Vagina (tissue), 2 donors: Measurements from ENCODE around the gene C10orf90. TPM values are rescaled to one million over a fixed set of nuclear protein-coding genes. Genes with fewer than 3 reads are reported as not detected.

Source experiments
- DNase-seq, 2 donors: peaks; one replicate each; pipeline ENCODE4 v3.0.0-alpha.2; 2017; ENCODE audit errors: extremely low spot score in 2 of 2
- H3K27ac ChIP-seq: fragments of 200-600 bp; sonication (generic); one replicate; pipeline ENCODE4 v1.5.1; 2019
- H3K27me3 ChIP-seq: fragments of 200-600 bp; sonication (generic); one replicate; pipeline ENCODE4 v1.5.1; 2019
- H3K36me3 ChIP-seq, 2 donors: fragments of 200-600 bp; sonication (generic); one replicate each; pipeline ENCODE4 v1.5.1; 2017 to 2019
- H3K4me1 ChIP-seq: fragments of 200-600 bp; sonication (generic); one replicate; pipeline ENCODE4 v1.5.1; 2019
- H3K4me3 ChIP-seq, 2 donors: fragments of 200-600 bp; sonication (generic); 1 replicate in 1 of 2; 2 replicates in 1 of 2; pipeline ENCODE4 v1.5.1; 2016 to 2019
- H3K9me3 ChIP-seq: fragments of 200-600 bp; sonication (generic); one replicate; pipeline ENCODE4 v1.5.1; 2019
- POLR2A ChIP-seq, 2 donors: fragments of 450-650 bp; IDR thresholded peaks; one replicate each; pipeline ENCODE4 v1.6.1; 2017; ENCODE audit warnings: antibody characterized with exemption in 2 of 2, mild to moderate bottlenecking in 2 of 2, moderate library complexity in 2 of 2
- POLR2AphosphoS5 ChIP-seq, 2 donors: sonication (generic); formaldehyde crosslinking; IDR thresholded peaks; one replicate each; pipeline ENCODE4 v1.9.0; 2017; ENCODE audit warnings: antibody characterized with exemption in 2 of 2, mild to moderate bottlenecking in 2 of 2, low read depth in 1 of 2; ENCODE audit not compliant: insufficient read depth in 1 of 2
- intact Hi-C: fragments of 100-400 bp; cut with DNase I; formaldehyde crosslinking; loops from one replicate; pipeline ENCODE4 v1.15.1; 2023
- total RNA-seq: library from RNA; depleted of rRNA; stranded (reverse); fragments of >200 nt; gene quantifications from one replicate; pipeline ENCODE4 v1.2.3, GENCODE V29; 2016
- TF ChIP-seq, protein P1 (sequence below), 3 experiments: fragments of 450-650 bp in 2 of 3; fragments of 200-600 bp in 1 of 3; sonication (generic) in 1 of 3; IDR thresholded peaks; one replicate each; pipeline ENCODE4 v1.5.1; 2017 to 2019; ENCODE audit warnings: antibody characterized with exemption in 3 of 3, mild to moderate bottlenecking in 2 of 3, moderate library complexity in 2 of 3

C10orf90 gene
- total RNA-seq, 1 donor from 2014 or later: not detected

DNA sequence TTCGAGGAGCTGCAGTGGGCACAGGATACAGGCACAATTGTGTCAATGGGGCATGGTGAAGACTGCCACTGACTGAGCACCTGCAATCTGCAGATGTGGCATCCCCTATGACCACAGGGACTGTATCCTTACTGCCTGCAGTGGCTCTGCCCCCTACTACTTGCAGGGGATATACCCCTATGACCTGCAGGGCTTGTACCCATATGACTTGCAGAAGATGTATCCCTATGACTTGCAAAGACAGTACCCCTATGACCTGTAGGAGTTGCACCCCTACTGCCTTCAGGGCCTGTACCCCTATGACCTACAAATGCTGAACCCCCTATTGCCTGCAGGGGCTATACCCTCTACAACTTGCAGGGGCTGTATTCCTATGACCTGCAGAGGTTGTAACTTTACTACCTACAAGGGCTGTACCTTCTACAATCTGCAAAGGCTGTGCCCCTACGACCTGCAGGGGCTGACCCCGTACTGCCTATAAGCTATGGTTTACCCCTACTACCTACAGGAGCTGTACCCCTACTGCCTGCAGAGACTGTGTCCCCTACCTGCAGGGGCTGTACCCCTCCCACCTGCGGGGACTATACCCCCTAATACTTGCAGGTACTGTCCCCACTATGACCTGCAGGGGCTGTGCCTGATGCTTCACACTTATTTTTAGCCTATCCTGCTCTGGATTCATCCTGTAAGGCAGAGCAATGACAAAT lies 216.3 kb downstream of the C10orf90 start:
- intact Hi-C loops: no loop called here
- Histone ChIP-seq H3K4me3 (no peak overlapping the region), H3K27me3 (no peaks in the 10 kb centered on the region), H3K36me3 (no peaks in the 10 kb centered on the region), H3K4me1 (peaks cover 19% of the 10 kb centered on the region), H3K27ac (no peak overlapping the region), H3K9me3 (no peaks in the 10 kb centered on the region)
- TF ChIP-seq POLR2AphosphoS5 (IDR thresholded peaks at IDR 0.05; ENCODE audit: insufficient read depth in 1 of 2, low read depth in 1 of 2) (no peak), POLR2A (IDR thresholded peaks at IDR 0.05) (no peak)
- TF ChIP-seq, protein P1, sequence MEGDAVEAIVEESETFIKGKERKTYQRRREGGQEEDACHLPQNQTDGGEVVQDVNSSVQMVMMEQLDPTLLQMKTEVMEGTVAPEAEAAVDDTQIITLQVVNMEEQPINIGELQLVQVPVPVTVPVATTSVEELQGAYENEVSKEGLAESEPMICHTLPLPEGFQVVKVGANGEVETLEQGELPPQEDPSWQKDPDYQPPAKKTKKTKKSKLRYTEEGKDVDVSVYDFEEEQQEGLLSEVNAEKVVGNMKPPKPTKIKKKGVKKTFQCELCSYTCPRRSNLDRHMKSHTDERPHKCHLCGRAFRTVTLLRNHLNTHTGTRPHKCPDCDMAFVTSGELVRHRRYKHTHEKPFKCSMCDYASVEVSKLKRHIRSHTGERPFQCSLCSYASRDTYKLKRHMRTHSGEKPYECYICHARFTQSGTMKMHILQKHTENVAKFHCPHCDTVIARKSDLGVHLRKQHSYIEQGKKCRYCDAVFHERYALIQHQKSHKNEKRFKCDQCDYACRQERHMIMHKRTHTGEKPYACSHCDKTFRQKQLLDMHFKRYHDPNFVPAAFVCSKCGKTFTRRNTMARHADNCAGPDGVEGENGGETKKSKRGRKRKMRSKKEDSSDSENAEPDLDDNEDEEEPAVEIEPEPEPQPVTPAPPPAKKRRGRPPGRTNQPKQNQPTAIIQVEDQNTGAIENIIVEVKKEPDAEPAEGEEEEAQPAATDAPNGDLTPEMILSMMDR (IDR thresholded peaks at IDR 0.05): no peak
- peak; percentile 70 to 71 for DNase-seq

DNA sequence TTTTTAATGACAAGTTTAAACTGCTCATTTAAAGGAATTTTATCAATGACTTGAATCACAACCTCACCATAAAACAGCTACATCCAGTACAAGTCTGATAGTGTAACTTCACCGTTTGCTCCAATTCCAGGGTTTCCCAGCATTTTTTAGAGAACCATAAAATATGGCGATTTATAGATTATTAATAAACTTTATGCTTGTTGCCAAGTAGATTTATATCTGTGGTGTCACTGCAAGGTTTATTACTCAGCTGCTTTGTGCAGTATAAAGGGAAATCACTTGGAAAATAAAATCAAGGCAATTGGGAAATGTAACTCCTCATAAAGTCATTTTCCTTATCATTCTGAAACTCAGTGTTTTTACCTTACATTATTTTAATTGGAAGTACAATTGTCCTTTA lies 218.2 kb downstream of the C10orf90 start:
- intact Hi-C loops: no loop called here
- H3K36me3 ChIP-seq: no peaks in the 10 kb centered on the region
- no peak overlapping the region for H3K4me3 ChIP-seq
- H3K9me3 ChIP-seq: no peaks in the 10 kb centered on the region
- H3K4me1 ChIP-seq: peaks cover 19% of the 10 kb centered on the region
- H3K27me3 ChIP-seq: no peaks in the 10 kb centered on the region
- no peak for DNase-seq
- no peak overlapping the region for H3K27ac ChIP-seq
- TF ChIP-seq POLR2AphosphoS5 (IDR thresholded peaks at IDR 0.05; ENCODE audit: insufficient read depth in 1 of 2, low read depth in 1 of 2): no peak
- TF ChIP-seq, protein P1 (IDR thresholded peaks at IDR 0.05): no peak
- no peak for TF ChIP-seq POLR2A (IDR thresholded peaks at IDR 0.05)

DNA sequence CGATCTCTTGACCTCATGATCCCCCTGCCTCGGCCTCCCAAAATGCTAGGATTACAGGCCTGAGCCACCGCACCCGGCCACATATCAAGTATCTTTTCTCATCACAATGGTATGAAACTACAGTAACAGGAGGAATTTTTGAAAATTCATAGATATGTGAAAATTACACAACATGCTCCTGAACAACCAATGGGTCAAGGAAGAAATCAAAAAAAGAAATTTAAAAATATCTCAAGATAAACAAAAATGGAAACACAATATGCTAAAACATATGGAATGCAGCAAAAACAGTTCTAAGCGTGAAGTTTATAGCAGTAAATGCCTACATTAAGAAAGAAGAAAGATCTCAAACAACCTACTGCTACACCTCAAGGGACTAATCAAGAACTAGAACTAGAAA lies 222.4 kb downstream of the C10orf90 start:
- Histone ChIP-seq H3K27me3 (no peaks in the 10 kb centered on the region), H3K4me3 (no peak overlapping the region), H3K4me1 (no peaks in the 10 kb centered on the region), H3K9me3 (no peaks in the 10 kb centered on the region), H3K36me3 (no peaks in the 10 kb centered on the region), H3K27ac (no peak overlapping the region)
- TF ChIP-seq POLR2A (IDR thresholded peaks at IDR 0.05) (no peak), POLR2AphosphoS5 (IDR thresholded peaks at IDR 0.05; ENCODE audit: insufficient read depth in 1 of 2, low read depth in 1 of 2) (no peak)
- TF ChIP-seq, protein P1 (IDR thresholded peaks at IDR 0.05): no peak
- intact Hi-C loops: no loop called here
- no peak for DNase-seq

DNA sequence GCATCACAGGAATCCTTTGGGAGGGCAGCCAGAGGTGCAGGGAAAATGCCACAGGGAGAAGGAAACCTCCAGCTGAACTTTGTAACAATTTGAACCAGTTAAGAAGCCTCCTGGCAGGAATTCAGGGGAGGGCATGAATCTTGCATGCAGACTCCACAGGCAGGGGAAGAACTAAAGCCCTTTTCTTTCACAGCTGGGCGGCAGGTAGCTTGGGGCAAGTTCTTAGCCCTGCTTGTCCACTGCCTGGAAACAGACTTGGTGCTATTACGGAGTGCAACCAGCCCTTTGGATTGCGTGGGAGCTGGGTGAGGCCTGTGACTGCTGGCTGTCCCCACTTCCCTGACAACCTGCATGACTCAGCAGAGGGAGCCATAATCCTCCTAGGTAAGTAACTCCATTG lies 230.6 kb downstream of the C10orf90 start:
- Histone ChIP-seq H3K4me1 (no peaks in the 10 kb centered on the region), H3K9me3 (no peaks in the 10 kb centered on the region), H3K36me3 (no peaks in the 10 kb centered on the region), H3K4me3 (no peak overlapping the region), H3K27ac (no peak overlapping the region), H3K27me3 (no peaks in the 10 kb centered on the region)
- TF ChIP-seq POLR2A (IDR thresholded peaks at IDR 0.05) (no peak), POLR2AphosphoS5 (IDR thresholded peaks at IDR 0.05; ENCODE audit: insufficient read depth in 1 of 2, low read depth in 1 of 2) (no peak)
- TF ChIP-seq, protein P1 (IDR thresholded peaks at IDR 0.05): no peak
- no peak for DNase-seq
- intact Hi-C loops: no loop called here

DNA sequence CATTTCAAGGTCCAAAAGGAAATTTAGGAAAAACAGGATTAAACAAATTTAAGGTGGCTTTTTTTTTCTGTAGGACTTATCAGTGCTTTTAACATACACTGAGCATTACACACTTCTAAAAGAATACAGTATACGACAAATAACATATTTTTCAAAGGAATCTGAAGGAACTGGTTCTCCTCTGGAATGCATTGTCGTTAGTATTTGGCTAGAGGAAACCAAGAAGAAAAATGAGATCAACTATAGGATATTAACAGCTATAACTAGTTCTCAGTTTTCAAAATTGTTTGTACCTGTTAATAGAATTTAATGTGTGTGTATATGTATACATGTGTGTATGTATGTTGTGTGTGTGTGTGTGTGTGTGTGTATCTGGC lies 232.1 kb downstream of the C10orf90 start:
- intact Hi-C loops: no loop called here
- no peak for TF ChIP-seq POLR2AphosphoS5 (IDR thresholded peaks at IDR 0.05; ENCODE audit: insufficient read depth in 1 of 2, low read depth in 1 of 2)
- TF ChIP-seq, protein P1 (IDR thresholded peaks at IDR 0.05): no peak
- TF ChIP-seq POLR2A (IDR thresholded peaks at IDR 0.05): no peak
- Histone ChIP-seq H3K9me3 (no peaks in the 10 kb centered on the region), H3K27me3 (no peaks in the 10 kb centered on the region), H3K4me1 (no peaks in the 10 kb centered on the region), H3K36me3 (no peaks in the 10 kb centered on the region), H3K4me3 (no peak overlapping the region), H3K27ac (no peak overlapping the region)
- DNase-seq: no peak
